Peyer's patch (tissue), 4 donors: ENCODE measurements around the gene BRCC3.

Experiments
- POLR2A ChIP-seq, 2 donors: fragments of 450-650 bp; IDR thresholded peaks; one replicate each; pipeline ENCODE4 v1.5.1; 2017; ENCODE audit warnings: antibody characterized with exemption in 2 of 2, mild to moderate bottlenecking in 2 of 2, moderate library complexity in 2 of 2
- TF ChIP-seq, protein P1 (sequence below), 6 experiments: fragments of 450-650 bp in 4 of 6; fragments of 200-600 bp in 2 of 6; sonication (generic) in 1 of 6; IDR thresholded peaks; one replicate each; pipeline ENCODE4 v1.5.1; 2017 to 2019; ENCODE audit warnings: antibody characterized with exemption in 6 of 6, mild to moderate bottlenecking in 3 of 6, moderate library complexity in 1 of 6

DNA sequence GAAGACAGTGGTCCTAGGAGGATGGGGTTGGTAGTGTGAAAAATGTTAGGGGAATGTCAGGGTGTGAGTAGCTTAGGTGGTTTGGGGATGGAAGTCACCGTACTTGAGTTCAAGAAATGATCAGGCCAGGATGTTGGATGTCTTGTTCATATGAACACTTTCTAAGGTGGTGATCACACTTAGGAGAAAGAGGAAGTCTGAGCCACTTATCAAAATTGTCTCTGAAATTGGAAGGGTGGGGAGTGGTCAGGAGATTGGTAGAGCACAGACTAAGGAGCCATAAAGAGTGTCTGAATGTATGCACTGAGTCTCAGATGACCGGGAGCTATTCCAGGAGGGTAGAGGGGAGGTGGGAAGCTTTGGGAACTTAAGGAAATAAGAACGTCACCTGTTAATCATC, 17.7 kb upstream of the BRCC3 start:
- no peak for TF ChIP-seq POLR2A (IDR thresholded peaks at IDR 0.05)
- TF ChIP-seq, protein P1, sequence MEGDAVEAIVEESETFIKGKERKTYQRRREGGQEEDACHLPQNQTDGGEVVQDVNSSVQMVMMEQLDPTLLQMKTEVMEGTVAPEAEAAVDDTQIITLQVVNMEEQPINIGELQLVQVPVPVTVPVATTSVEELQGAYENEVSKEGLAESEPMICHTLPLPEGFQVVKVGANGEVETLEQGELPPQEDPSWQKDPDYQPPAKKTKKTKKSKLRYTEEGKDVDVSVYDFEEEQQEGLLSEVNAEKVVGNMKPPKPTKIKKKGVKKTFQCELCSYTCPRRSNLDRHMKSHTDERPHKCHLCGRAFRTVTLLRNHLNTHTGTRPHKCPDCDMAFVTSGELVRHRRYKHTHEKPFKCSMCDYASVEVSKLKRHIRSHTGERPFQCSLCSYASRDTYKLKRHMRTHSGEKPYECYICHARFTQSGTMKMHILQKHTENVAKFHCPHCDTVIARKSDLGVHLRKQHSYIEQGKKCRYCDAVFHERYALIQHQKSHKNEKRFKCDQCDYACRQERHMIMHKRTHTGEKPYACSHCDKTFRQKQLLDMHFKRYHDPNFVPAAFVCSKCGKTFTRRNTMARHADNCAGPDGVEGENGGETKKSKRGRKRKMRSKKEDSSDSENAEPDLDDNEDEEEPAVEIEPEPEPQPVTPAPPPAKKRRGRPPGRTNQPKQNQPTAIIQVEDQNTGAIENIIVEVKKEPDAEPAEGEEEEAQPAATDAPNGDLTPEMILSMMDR (IDR thresholded peaks at IDR 0.05) = no peak
